Measurements from ENCODE around the gene HELZ. TPM values are rescaled to one million over a fixed set of nuclear protein-coding genes. Genes with fewer than 3 reads are reported as not detected.

HELZ gene
- total RNA-seq, 1 donor from 2014 or later, result 14.8 TPM

GRCh38 chr17:67221062-67221998, 23.7 kb downstream of the HELZ start:
- peaks cover 2% of the 10 kb centered on the region for H3K36me3 ChIP-seq (ENCODE audit: control insufficient read depth, insufficient read depth, low read length)
- H3K4me3 ChIP-seq (ENCODE audit: low read depth, low read length), result no peak overlapping the region
- H3K27me3 ChIP-seq (ENCODE audit: control insufficient read depth, insufficient read depth, low read length), result no peaks in the 10 kb centered on the region
- no peak for TF ChIP-seq CTCF (IDR thresholded peaks at IDR 0.05; ENCODE audit: insufficient read depth, low read length, poor library complexity, severe bottlenecking)
- DNase-seq (ENCODE audit: low read depth), result no peak

- peaks cover 2% of the 10 kb centered on the region for H3K36me3 ChIP-seq (ENCODE audit: control insufficient read depth, insufficient read depth, low read length)
- peak; percentile 34 for DNase-seq (ENCODE audit: low read depth)
- no peak overlapping the region for H3K4me3 ChIP-seq (ENCODE audit: low read depth, low read length)
- H3K27me3 ChIP-seq (ENCODE audit: control insufficient read depth, insufficient read depth, low read length), result no peaks in the 10 kb centered on the region
- no peak for TF ChIP-seq CTCF (IDR thresholded peaks at IDR 0.05; ENCODE audit: insufficient read depth, low read length, poor library complexity, severe bottlenecking)
Observed at GRCh38 chr17:67218385-67218950, 26.5 kb downstream of the HELZ start.

- no peak for DNase-seq (ENCODE audit: low read depth)
- Histone ChIP-seq H3K36me3 (ENCODE audit: control insufficient read depth, insufficient read depth, low read length) (peaks cover 2% of the 10 kb centered on the region), H3K27me3 (ENCODE audit: control insufficient read depth, insufficient read depth, low read length) (no peaks in the 10 kb centered on the region), H3K4me3 (ENCODE audit: low read depth, low read length) (no peak overlapping the region)
- no peak for TF ChIP-seq CTCF (IDR thresholded peaks at IDR 0.05; ENCODE audit: insufficient read depth, low read length, poor library complexity, severe bottlenecking)
Observed at GRCh38 chr17:67217446-67217845, 27.6 kb downstream of the HELZ start.

GRCh38 chr17:67216578-67217320, 28.2 kb downstream of the HELZ start:
- Histone ChIP-seq H3K4me3 (ENCODE audit: low read depth, low read length) (no peak overlapping the region), H3K36me3 (ENCODE audit: control insufficient read depth, insufficient read depth, low read length) (peaks cover 2% of the 10 kb centered on the region)
- DNase-seq (ENCODE audit: low read depth), result no peak

GRCh38 chr17:67215991-67216421, 29.0 kb downstream of the HELZ start:
- Histone ChIP-seq H3K27me3 (ENCODE audit: control insufficient read depth, insufficient read depth, low read length) (no peaks in the 10 kb centered on the region), H3K36me3 (ENCODE audit: control insufficient read depth, insufficient read depth, low read length) (peaks cover 2% of the 10 kb centered on the region), H3K4me3 (ENCODE audit: low read depth, low read length) (no peak overlapping the region)
- DNase-seq (ENCODE audit: low read depth), result no peak
- TF ChIP-seq CTCF (IDR thresholded peaks at IDR 0.05; ENCODE audit: insufficient read depth, low read length, poor library complexity, severe bottlenecking), result no peak

More at GRCh38 chr17:67216578-67217320, 28.2 kb downstream of the HELZ start:
- no peak for TF ChIP-seq CTCF (IDR thresholded peaks at IDR 0.05; ENCODE audit: insufficient read depth, low read length, poor library complexity, severe bottlenecking)
- H3K27me3 ChIP-seq (ENCODE audit: control insufficient read depth, insufficient read depth, low read length), result no peaks in the 10 kb centered on the region
